K562 (cell line): Measurements from ENCODE around the gene TMEM120B. TPM values are rescaled to one million over a fixed set of nuclear protein-coding genes. Genes with fewer than 3 reads are reported as not detected.

Experiments
- CHD1 ChIP-seq: fragments of 200-600 bp; sonication (generic); IDR thresholded peaks from one replicate; pipeline ENCODE4 v1.6.1; 2012; ENCODE audit warnings: mild to moderate bottlenecking, moderate library complexity, low read length, inconsistent platforms
- CREM ChIP-seq: IDR thresholded peaks from 2 replicates; pipeline ENCODE4 v1.6.1; 2014; ENCODE audit warnings: antibody characterized with exemption, low read depth
- ESRRA ChIP-seq: fragments of 450-650 bp; IDR thresholded peaks from 2 replicates; pipeline ENCODE4 v1.6.1; 2014; ENCODE audit warnings: low read depth, mild to moderate bottlenecking, moderate library complexity, borderline replicate concordance
- EWSR1 ChIP-seq: fragments of 450-650 bp; IDR thresholded peaks from 2 replicates; pipeline ENCODE4 v1.6.1; 2018; ENCODE audit warnings: borderline replicate concordance, mild to moderate bottlenecking, low read depth, moderate library complexity; ENCODE audit not compliant: partially characterized antibody
- JUND ChIP-seq, 2 experiments: IDR thresholded peaks; 2 replicates in 1 of 2; 3 replicates in 1 of 2; pipeline ENCODE4 v1.6.1; 2011; ENCODE audit warnings: borderline replicate concordance in 2 of 2, low read depth in 2 of 2, low read length in 2 of 2, improper control_type of control experiment in 1 of 2, missing biosample characterization in 1 of 2, missing genetic modification characterization in 1 of 2, missing genetic modification reagents in 1 of 2
- NFRKB ChIP-seq: fragments of 450-650 bp; IDR thresholded peaks from 2 replicates; pipeline ENCODE4 v1.6.1; 2016; ENCODE audit warnings: low read depth
- NRF1 ChIP-seq, 2 experiments: fragments of 450-650 bp; IDR thresholded peaks in 1 of 2; conservative IDR thresholded peaks in 1 of 2; 2 replicates each; pipeline ENCODE4 v1.6.1; 2014; ENCODE audit warnings: mild to moderate bottlenecking in 2 of 2
- RAD21 ChIP-seq, 2 experiments: fragments of 250-450 bp in 1 of 2; fragments of 450-650 bp in 1 of 2; sonication (Bioruptor Pico) in 1 of 2; formaldehyde crosslinking in 1 of 2; IDR thresholded peaks in 1 of 2; conservative IDR thresholded peaks in 1 of 2; 2 replicates each; pipeline versions ENCODE4 v1.4.0 to v1.8.0; 2020 to 2022; ENCODE audit warnings: mild to moderate bottlenecking in 2 of 2, moderate library complexity in 1 of 2
- RBFOX2 ChIP-seq: fragments of 200-400 bp; formaldehyde crosslinking; IDR thresholded peaks from 2 replicates; pipeline ENCODE4 v1.6.1; 2017; ENCODE audit warnings: low read depth, mild to moderate bottlenecking, low read length, moderate library complexity
- SMARCA4 ChIP-seq: fragments of 450-650 bp; IDR thresholded peaks from 2 replicates; pipeline ENCODE4 v1.6.1; 2016
- SOX6 ChIP-seq: fragments of 450-650 bp; IDR thresholded peaks from 2 replicates; pipeline ENCODE4 v1.6.1; 2014; ENCODE audit warnings: mild to moderate bottlenecking
- SRF ChIP-seq, 2 experiments: fragments of 250-450, 450-650 bp in 1 of 2; sonication (Bioruptor Pico) in 1 of 2; sonication (generic) in 1 of 2; formaldehyde crosslinking; IDR thresholded peaks; 2 replicates each; pipeline versions ENCODE4 v1.5.0 to v1.5.1; 2020 to 2022; ENCODE audit warnings: mild to moderate bottlenecking in 1 of 2, missing genetic modification reagents in 1 of 2
- TOE1 ChIP-seq, 2 experiments: fragments of 450-650 bp in 1 of 2; sonication (generic) in 1 of 2; formaldehyde crosslinking in 1 of 2; IDR thresholded peaks; 2 replicates each; pipeline versions ENCODE4 v1.7.1 to v1.8.0; 2016 to 2022; ENCODE audit warnings: borderline replicate concordance in 2 of 2, mild to moderate bottlenecking in 2 of 2, antibody characterized with exemption in 1 of 2, inconsistent platforms in 1 of 2, low read depth in 1 of 2, missing genetic modification reagents in 1 of 2, moderate library complexity in 1 of 2
- ZBTB12 ChIP-seq: fragments of 250-450 bp; sonication (Bioruptor Pico); IDR thresholded peaks from 2 replicates; pipeline ENCODE4 v1.4.0; 2020
- ZKSCAN3 ChIP-seq: fragments of 250-450 bp; sonication (Bioruptor Pico); IDR thresholded peaks from 2 replicates; pipeline ENCODE4 v1.4.0; 2020
- ZNF12 ChIP-seq: sonication (generic); formaldehyde crosslinking; IDR thresholded peaks from 2 replicates; pipeline ENCODE4 v1.4.0; 2020; ENCODE audit warnings: mild to moderate bottlenecking, missing genetic modification reagents
- ZNF316 ChIP-seq: fragments of 450-650 bp; IDR thresholded peaks from 2 replicates; pipeline ENCODE4 v1.6.1; 2016
- polyA plus RNA-seq, 8 experiments: library from polyadenylated mRNA; depleted of rRNA in 4 of 8; stranded (reverse) in 5 of 8; unstranded in 3 of 8; fragments of >200 nt; fragmentation: Nextera tagmentation in 2 of 8; fragmentation: Illumina TruSeq in 1 of 8; extraction: Ambion mirVana in 2 of 8; extraction: Trizol in 1 of 8; gene quantifications; 2 replicates each; pipeline versions ENCODE4 v1.2.1 to v1.2.3, GENCODE V29; 2011 to 2014; ENCODE audit warnings: inconsistent platforms in 1 of 8, missing spikeins in 1 of 8
- total RNA-seq, 7 experiments: library from RNA; depleted of rRNA in 6 of 7; stranded (reverse); fragments of >200 nt in 6 of 7; fragmentation: Illumina TruSeq in 2 of 7; extraction: Trizol in 2 of 7; gene quantifications; 2 replicates each; pipeline versions ENCODE4 v1.2.1 to v1.2.3, GENCODE V29; 2011 to 2021; ENCODE audit warnings: low replicate concordance in 1 of 7
- TF ChIP-seq, protein P1 (sequence below): IDR thresholded peaks from 2 replicates; pipeline ENCODE4 v1.6.1; 2011; ENCODE audit not compliant: insufficient read length; ENCODE audit errors: extremely low read depth
- TF ChIP-seq, protein P2 (sequence below): sonication (generic); formaldehyde crosslinking; IDR thresholded peaks from 2 replicates; pipeline ENCODE4 v1.8.0; 2022; ENCODE audit warnings: mild to moderate bottlenecking, missing genetic modification reagents, borderline replicate concordance

Gene TMEM120B
- total and polyA plus RNA-seq, 9 of the 15 experiments (the other 6 are each of a cell fraction or from before 2014, with no cell fraction given) = 1.7 to 18.6 (median 7.4) TPM

DNA sequence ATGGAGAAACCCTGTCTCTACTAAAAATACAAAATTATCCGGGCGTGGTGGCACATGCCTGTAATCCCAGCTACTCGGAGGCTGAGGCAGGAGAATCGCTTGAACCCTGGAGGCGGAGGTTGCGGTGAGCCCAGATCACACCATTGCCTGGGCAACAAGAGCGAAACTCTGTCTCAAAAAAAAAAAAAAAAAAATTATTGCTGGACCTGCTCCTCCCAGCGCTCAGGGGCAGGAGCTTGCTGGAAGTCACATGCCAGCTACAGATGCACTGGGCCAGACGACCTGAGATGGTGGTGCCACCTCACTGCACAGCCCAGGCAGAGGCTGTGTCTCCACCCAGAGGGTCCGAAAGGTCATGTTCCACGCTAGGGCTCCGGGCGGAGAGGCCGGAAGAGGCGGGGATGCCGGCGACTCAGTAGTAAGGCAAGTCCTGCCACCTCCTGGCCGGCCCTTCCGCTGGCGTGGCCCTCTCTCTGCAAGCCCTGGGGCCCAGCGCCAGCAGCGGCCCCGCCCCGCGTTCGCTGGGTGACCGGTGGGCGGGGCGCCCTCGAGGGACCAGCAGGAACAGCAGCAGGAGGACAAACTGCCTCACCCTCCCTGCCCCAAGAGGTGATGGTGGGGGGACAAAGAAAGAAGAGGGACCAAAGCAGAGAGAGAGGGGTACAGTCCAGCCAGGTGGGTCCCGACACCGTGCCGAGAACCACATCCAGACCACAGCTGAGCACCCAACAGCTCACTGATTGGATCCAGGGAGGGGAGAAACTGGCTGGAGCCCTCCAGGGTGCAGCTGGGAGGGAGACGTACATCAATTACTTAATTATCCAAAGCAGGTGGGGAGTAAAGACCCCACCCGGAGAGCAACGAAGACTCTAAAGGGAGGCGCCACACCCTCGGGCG, 84.6 kb downstream of the TMEM120B start (continued):
- TF ChIP-seq, protein P1, sequence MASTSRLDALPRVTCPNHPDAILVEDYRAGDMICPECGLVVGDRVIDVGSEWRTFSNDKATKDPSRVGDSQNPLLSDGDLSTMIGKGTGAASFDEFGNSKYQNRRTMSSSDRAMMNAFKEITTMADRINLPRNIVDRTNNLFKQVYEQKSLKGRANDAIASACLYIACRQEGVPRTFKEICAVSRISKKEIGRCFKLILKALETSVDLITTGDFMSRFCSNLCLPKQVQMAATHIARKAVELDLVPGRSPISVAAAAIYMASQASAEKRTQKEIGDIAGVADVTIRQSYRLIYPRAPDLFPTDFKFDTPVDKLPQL = no peak
- TF ChIP-seq ZNF12 (CRISPR knock-in tag) = no peak
- TF ChIP-seq RAD21 (CRISPR knock-in tag; conservative IDR thresholded peaks at IDR 0.05 in 1 of 2, IDR thresholded peaks at IDR 0.05 in 1 of 2) = peak; percentile 15 to 41; a peak in 2 of 4 replicates
- peak; percentile 66 for TF ChIP-seq SMARCA4
- no peak for TF ChIP-seq EWSR1
- peak; percentile 68 for TF ChIP-seq SOX6
- peak; percentile 23 for TF ChIP-seq CHD1
- TF ChIP-seq ZKSCAN3 = no peak
- TF ChIP-seq ZNF316 = no peak
- TF ChIP-seq JUND (IDR thresholded peaks at IDR 0.05; ENCODE audit: borderline replicate concordance, low read depth, low read length) = peak; percentile 46
- no peak; the same call in 2 of the 3 replicates for TF ChIP-seq JUND (tag; IDR thresholded peaks at IDR 0.05; ENCODE audit: borderline replicate concordance, low read depth, low read length)
- peak; percentile 78 for TF ChIP-seq RBFOX2
- TF ChIP-seq NFRKB = 0 out of 2 replicates have a peak, but pooled peaks have one; percentile 30
- TF ChIP-seq, protein P2, sequence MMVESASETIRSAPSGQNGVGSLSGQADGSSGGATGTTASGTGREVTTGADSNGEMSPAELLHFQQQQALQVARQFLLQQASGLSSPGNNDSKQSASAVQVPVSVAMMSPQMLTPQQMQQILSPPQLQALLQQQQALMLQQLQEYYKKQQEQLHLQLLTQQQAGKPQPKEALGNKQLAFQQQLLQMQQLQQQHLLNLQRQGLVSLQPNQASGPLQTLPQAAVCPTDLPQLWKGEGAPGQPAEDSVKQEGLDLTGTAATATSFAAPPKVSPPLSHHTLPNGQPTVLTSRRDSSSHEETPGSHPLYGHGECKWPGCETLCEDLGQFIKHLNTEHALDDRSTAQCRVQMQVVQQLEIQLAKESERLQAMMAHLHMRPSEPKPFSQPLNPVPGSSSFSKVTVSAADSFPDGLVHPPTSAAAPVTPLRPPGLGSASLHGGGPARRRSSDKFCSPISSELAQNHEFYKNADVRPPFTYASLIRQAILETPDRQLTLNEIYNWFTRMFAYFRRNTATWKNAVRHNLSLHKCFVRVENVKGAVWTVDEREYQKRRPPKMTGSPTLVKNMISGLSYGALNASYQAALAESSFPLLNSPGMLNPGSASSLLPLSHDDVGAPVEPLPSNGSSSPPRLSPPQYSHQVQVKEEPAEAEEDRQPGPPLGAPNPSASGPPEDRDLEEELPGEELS (CRISPR knock-in tag) = no peak
- peak; percentile 88 for TF ChIP-seq ESRRA
- TF ChIP-seq NRF1 (conservative IDR thresholded peaks at IDR 0.05 in 1 of 2, IDR thresholded peaks at IDR 0.05 in 1 of 2) = peak; percentile 67 to 68
- TF ChIP-seq CREM = peak; percentile 71
- peak; percentile 68; the same call in 1 of the 2 replicates for TF ChIP-seq TOE1 (IDR thresholded peaks at IDR 0.05; ENCODE audit: borderline replicate concordance)
- no peak for TF ChIP-seq TOE1 (CRISPR knock-in tag; IDR thresholded peaks at IDR 0.05; ENCODE audit: borderline replicate concordance, low read depth)
- 0 out of 2 replicates have a peak, but pooled peaks have one; percentile 11 for TF ChIP-seq ZBTB12 (CRISPR knock-in tag)
- TF ChIP-seq SRF (CRISPR knock-in tag; IDR thresholded peaks at IDR 0.05) = peak in 1 of 2 experiments; percentile 78; a peak in 1 of 4 replicates
